NCI-H748 treated with DMSO at 0.1 percent for 48 hours (cell line): ENCODE data around the gene KCNMA1.

Experiments used
- DNase-seq: peaks from one replicate; lab custom pipeline; 2025; lab: John Stamatoyannopoulos, UW

The KCNMA1 gene

DNA sequence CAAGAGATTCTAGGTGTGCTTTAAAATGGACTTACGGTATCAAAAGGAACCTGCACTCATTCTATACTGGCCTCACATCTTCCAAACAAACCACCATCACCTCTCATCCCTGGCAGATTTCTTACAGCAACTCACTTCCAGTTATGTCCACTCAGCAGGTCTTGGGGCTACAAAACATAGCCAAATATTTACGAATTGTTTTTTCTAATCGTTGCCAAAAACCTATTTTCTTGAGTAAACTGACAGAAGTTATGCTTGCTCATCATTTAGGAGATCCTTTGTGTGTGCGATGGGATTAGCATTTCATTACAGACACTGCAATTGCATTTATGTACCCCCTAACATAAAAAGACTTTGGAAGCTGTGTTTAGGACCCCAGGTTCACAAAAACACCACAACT lies 2.7 kb downstream of the KCNMA1 start:
- no peak for DNase-seq

DNA sequence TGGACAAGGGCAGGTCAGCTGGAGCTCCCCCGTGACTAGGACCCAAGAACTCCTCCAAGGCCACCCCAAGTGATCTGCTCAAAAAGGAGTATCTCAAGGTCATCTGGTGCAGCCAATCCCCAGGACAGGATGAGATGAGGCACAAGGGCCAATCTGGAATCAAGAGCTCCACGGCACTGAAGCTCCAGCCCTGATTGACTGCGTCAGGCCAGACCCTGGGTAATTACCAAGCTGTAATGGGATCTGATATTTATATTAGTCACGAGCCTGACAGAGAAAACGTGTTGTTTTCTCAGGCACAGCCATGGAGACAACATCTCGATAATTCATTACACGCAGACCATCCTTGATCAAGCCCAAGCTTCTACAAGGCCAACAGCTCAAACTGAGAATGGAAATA lies 4.2 kb downstream of the KCNMA1 start:
- no peak for DNase-seq

DNA sequence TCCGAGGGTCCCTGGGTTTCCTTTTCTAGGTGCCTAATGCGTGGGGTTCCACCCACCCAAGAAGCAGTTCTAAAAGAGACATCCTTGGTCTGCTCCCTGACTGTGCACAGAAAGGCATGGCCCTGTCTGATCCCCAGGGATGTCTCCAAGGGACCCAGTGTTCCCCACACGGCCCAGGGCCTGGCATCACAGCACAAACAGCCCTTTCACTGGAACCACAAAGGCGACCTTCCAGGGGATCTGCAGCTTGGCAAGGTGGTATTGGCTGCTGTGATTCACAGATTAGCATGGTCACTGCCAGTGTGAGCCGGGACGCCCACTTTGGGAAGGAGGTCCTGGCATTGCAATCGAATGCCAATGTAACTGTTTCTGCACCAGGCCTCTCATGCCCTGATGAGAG lies 6.4 kb downstream of the KCNMA1 start:
- no peak for DNase-seq

DNA sequence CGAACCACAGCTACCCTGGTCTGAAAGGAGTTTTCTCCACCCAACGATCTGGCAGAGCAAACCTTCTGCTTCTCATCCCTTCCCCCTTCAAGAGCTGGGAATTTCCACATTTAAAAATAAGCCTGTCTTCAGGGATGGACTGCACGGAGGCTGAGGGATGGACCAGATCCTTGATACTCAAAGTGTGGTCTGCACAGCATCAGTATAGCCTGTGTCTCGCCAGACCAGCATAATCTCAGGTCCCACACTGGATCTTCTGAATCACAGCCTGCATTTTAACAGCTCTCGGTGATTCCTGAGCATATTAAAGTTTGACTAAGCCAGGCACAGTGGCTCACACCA lies 7.1 kb downstream of the KCNMA1 start:
- DNase-seq: no peak

DNA sequence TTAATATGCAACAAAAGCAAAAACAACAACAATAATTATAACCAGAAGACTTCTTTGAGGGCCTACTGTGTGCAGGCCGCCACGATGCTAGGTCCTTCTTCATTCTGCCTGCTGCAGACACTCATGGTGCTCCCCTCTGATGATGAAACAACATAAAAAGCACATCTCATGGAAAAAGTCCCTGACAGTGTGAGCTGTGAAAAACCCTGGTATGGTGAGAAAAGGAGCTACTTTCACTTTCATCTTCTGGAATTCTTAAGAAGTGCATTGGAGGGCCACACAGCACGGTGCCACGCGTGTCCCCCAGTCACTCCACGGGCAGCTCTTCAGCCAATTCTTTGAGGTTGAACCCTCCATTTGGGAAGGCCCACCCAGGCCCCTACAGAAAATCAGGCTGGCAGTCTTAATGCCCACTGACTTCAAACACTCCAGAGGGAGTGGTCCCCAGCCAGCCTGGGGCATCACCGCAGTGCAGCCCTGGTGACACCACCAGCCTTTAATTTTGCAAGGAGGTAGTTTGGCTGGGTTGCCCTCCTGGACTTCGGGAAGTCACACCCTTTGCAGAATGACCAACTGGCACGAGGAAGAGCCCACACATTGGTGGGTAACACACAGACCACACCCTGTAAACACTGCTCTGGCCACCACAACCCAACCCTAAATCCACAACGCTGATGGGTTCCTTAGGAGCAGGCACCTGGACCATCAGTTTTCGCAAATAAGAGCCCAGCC lies 7.7 kb downstream of the KCNMA1 start:
- no peak for DNase-seq

DNA sequence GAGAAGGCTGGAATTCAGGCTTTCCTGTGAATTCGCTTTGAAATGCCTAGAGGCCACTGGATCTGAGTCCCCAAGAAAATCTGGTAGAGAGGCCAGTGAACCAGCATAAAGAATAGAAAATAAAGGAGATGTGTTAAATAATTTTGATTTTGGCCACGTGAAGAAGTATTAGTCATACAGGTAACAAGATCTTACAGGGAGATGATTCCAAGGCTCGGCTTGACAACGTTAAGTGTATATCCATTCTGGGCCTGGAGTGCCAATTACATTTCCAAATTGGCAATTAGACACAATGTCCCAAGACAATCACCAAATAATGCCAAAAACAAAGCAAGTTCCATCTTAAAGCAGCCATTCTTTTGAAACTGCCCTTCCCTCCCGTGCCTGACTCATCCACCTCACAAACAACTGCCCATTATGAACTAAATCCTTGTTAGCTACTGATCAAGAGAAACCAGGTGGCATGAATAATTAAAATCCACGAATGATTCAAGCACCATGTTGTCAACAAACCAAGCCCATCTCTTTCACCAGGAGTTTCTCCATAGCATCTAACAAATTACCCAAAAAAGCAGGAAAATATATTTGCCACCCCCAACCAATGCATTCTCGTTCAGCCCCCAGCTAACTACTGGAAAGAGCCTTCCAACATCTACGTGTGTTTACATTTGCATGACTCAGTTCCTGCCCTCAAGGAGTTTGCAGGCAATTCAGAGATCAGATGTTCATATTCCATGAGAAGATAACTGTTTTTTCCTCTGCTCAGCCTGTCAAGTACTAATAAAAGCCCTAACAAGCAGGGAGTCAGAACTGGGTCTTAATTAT lies 8.5 kb downstream of the KCNMA1 start:
- DNase-seq: no peak

DNA sequence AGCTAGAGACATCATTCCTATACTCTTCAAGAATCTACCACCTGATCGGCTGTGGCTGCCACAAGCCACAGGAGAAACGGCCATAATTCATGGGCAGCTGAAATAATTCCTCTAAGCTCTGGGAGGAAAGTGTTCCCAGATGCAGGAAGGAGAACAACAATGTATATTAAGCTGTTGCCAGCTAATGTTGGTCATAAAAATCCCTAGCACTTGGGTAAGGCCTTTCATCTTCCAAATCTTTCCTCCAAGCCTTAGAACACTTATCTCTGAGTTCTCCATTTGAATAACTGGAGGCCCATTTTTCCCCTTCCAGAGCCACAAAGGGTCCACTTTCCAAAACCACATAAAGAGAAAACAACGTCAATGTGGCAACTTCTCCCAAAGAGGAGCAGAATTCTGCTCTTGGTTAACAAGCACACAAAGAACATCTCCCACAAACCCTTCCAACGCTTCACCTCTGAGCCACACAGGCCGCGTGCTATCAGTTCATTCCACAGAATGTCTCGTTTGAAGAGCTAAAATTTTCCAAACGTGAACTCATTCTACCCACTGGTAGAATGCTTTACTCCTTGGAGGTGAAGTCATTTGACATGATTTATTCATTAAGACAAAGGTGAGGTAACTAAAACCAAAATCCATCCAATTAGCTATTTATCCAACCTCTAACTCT lies 11.2 kb downstream of the KCNMA1 start:
- DNase-seq: no peak

DNA sequence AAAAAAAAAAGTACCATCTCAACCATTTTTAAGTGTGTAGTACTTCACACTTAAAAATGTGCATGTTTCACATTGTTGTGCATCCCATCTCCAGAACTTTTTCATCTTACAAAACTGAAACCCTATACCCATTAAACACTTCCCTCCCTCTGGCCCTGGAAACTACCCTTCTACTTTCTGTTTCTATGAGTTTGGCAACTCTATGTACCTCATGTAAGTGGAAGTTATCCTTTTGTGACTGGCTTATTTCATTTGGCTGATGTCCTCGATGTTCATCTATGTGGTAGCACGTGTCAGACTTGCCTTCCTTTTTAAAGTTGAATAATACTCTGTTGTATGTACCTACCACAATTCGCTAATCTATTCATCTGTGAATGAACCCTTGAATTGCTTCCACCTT lies 12.2 kb downstream of the KCNMA1 start:
- DNase-seq: no peak

DNA sequence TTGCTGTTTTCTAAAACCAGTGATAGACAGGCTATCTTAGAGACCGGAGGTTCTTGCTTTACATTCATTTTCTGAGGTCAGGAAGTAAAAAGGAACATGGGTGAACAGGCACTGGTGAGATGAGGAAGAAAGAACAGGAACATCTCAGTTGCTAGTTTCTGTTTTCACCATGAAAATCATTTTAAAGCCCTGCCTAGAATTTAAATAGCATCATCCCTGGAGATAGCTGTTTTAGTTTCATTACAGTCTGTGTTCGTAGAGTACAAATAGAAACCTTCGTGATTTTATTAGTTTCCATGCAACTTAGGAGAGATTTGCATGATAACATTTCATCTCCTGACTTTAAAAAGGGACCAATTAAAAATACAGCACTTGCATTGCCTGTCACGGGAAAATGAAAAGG lies 14.7 kb downstream of the KCNMA1 start:
- no peak for DNase-seq

DNA sequence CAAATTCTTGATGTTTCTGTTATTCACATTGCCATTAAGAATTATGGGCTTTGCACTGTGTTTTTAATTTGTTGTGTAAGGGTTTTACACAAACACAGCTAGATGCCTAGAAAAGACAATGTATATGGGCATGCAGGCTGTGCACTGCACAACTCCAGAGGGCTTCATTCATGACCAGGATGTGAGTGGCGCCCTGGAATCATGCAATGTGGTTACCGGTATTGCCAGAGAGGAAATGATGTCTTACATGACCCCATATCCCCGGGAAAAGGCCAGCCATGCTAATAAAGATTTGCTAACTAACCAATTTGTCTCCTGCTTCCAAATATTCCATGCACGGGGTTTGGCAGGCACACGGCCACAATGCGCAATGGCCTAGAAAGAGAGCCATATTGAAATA lies 16.9 kb downstream of the KCNMA1 start:
- DNase-seq: no peak

DNA sequence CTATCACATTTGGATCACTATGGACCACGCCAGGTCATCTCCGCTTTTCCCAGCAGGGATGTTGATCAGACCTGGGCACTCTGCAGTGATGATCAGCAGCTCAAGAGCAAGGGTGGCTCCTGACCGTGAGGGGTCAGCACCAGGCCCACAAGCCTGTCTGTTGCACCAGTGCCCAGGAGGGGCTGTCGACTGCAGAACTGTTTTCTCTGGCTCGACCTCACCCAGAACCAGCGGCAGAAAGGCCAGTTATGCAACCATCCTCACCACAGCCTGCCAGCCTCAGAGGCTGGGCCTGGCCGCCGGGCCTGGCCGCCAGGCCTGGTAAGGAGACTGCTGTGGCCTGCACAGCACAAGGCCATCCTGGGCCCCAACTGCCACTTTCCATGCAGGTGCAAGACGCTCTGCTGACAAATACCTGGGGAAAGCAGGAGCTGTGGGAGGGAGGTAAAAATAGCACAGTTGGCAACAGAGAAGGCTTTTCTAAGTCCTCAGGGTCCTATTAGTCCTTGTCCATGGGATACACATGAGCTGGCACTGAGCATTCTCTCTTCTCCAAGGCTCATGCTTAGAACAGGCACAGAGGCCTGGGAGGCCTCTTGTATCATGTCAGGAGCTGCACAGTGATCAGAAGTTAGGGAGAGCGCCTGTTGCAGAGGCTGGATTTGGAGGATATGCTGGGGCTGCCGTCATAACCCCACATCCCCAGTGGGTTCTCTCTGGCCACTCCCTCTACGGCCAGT lies 17.5 kb downstream of the KCNMA1 start:
- DNase-seq: no peak

DNA sequence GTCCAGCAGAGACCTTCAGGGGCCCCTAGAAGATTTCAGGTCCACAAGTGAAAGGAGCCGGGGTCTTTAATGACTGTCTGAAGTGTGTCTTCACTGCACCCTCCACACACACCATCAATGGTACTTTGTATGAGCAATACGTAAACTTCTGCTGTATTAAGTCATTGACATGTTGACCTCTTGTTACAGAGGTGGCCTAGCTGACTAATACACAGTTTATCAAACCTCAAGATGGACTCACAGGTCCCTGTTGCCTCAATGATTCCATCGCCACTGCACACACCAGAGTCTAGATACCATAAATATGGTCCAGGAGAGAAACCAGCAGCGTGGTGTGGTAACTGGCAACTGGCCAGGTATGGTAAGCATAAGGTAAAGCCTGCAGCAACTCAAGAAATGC lies 19.5 kb downstream of the KCNMA1 start:
- no peak for DNase-seq

DNA sequence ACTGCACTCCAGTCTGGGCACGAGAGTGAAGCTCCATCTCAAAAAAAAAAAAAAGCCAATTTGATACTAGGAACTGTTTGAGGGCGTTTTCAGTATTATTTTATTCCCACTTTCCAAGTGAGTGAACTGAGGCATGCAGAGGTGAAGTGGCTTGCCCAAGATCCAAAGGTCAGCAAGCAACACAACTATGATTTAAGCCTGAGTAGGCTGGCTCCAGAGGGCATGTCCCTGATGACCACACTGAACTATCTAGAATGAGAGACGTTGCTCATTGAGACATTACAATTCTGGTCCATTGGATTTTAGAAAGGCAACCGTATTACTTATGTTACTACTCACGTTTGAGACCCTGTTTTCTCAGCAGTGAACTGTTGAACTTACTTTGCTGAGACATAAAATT lies 20.8 kb downstream of the KCNMA1 start:
- DNase-seq: no peak

DNA sequence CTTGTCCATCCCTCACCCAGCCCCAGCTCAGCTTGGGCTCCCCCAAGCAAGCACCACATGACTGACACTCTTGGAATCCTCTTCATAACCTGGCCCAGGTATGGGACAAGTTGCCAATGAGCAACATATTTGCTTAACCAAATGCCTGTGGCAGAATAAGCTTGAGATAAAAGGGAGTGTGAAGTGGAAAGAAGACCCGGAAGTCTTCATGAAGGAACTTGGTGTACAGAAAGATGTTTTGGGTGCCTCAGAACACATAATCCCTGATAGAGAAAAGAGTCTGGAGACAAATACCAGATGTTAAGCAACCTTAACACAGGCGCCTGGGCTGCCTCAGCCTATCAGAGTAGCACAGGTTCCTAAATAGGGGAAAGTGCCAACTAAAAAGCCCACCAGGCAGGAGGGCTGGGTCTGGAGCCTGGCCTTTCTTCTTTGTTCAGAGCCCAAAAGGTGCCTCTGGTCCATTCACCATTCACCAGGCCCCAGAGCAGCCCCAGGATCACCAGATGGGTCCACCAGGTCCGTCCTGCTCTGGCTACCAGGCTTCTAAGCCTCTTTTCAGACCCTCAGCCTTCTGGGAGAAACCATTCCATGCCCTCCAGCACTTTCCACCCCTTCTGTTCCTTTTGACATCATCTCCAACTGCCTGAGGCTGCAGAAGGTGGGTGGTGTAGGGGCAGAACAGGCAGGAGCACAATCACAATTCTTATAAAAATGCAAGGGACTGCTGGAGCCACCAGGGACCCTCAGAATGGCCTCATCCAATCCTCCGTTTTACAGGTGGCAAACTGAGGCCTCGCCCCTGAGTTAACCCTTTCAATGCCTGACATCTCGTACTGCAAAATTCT lies 22.6 kb downstream of the KCNMA1 start:
- DNase-seq: no peak

DNA sequence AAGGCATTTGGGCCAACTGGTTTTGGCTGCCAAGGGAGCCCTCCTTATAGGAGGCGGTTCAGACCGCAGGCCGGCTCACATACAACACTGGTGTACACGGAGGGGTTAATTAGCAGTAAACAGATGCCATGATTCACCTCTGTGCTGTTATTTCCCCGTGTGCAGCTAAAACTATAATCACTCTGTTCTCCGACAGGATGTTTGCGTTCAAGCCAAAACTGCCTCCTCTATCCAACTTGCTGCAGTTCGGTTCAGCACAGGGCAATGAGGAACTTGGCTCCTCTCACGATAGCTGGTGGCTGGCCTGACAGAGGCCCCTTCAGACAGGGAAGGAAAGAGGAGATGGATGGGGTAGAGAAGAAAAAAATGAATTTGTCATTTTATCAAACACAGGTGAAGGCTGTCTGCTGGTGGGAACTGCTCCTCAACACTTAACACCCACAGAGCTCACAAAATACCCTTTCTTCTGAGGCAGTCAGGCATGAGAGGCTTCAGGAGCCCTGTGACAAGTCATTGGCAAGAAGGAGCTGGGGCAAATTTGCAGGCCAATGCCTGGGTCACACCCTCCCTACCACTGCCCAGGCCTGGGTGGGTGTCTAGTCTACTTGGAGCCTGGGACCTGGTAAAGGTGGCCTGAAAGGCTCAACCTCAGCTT lies 24.0 kb downstream of the KCNMA1 start:
- no peak for DNase-seq

DNA sequence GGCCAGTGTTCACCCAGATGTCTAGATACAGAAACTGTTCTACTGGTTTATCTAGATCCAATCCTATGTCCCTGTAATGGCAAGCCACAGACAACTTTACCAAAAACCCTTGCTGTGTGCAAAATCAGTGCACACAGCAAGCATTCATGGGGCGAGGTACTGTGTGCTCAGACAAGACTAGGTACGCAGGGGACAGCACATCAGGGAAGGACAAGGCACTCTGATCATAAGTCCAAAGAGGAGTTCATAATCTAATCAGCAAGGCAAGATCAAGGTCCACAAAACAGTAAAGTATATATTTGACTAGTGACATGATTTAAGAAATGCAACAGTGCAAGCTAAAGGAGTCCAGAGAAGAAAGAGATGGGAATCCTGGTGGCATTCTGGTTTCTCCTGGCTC lies 25.9 kb downstream of the KCNMA1 start:
- no peak for DNase-seq

DNA sequence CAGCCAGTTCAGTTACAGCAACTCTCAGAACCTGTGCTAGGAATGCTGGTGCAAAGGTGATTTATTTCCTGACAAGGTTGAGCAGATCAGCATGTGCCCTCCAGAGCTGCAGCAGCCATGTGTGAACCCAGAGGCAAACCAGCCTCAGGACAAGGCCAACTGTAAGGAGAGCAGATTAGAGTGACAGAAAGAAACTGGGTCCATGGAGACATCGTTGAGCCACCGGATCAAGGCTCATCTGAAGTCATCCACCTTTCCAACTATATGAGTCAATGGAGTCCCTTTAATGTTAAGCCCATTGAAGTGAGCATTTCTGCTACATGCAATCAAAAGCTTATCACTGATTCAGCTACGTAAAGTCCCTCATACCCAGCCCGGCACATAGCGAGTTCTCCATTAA lies 26.4 kb downstream of the KCNMA1 start:
- no peak for DNase-seq

DNA sequence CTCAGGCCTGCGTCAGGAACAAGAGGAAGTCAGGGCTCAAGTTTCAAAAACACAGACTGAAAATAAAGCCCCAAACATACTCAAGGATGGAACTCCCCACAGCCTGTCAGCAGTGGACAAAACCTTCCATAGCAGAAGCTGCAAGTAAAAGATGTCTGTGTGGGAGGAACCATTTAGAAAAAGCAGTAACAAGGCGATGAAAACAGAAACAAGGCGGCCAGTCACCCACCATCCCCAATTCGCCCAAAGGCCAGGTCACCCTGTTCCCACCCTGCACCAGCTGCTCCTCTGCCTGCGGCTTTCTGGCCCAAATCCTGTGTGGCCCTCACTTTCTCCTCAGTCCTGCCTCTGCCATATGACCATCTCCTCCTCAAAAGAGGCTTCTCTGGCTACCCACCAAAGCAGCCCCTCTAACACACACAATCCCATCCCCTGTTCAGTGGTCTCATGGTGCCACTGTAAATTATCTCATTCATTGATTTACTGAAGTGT lies 27.8 kb downstream of the KCNMA1 start:
- no peak for DNase-seq

DNA sequence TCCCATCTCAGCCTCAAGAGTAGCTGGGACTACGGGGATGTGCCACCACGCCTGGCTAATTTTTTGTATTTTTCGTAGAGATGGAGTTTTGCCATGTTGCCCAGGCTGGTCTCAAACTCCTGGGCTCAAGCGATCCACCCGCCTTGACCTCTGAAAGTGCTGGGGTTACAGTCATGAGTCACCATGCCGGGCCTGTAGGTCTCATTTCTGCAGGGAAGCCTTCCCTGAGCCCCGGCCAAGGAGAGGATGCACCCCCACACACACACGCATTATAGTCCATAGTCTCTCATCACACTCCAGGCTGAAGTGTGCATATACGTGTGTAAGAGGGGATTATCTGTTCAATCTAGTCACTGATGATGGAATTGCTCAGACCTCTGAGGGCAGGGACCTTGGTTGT lies 29.3 kb downstream of the KCNMA1 start:
- no peak for DNase-seq

DNA sequence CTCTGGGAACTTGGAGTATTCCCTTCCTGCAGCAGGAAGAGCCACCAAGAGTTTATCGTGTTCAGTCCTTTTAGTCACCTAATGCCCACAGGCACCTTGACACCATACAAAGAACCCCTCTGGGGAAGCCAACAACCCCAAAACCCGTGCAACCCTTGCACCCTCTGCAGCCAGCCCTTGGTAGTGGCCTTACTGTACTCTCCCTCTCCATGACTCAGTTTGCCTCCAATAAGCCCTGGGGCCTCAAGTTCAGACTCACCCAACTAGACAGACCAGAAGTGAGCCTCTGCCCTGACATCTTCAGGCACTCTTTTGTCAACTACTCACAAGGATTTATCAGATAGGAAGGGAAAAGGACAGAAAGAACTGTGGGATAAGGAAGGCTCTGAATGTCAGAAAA lies 30.9 kb downstream of the KCNMA1 start:
- DNase-seq: no peak

DNA sequence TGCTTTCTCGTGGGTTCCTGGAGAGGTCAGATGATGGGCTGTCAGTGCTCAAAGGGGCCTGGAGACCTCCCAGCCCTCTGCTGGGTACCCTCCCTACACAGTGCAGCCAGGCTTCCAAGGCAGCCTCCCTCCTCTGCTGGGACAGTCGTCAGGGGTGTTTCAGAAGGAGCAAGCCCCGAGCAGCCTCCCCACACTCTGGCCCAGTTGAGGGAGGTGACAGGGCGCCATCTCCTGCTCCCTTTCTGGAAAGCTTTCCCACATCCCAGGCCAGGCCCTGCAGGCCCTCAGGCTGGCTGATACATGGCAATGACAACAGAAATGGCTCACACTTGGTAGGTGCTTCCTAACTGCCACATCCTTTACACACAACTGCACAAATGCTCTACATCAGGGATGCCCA lies 32.1 kb downstream of the KCNMA1 start:
- DNase-seq: no peak
